ENCODE measurements around the gene PDE4A. TPM values are rescaled to one million over a fixed set of nuclear protein-coding genes. Genes with fewer than 3 reads are reported as not detected.

PDE4A gene
- total RNA-seq, 1 donor from 2014 or later, result 20.0 TPM

GRCh38 chr19:10442698-10443097, 22.4 kb downstream of the PDE4A start:
- H3K36me3 ChIP-seq, result peaks cover 34% of the 10 kb centered on the region
- H3K27me3 ChIP-seq (ENCODE audit: low read depth), result no peaks in the 10 kb centered on the region
- no peak overlapping the region for H3K4me3 ChIP-seq
- TF ChIP-seq CTCF (IDR thresholded peaks at IDR 0.05; ENCODE audit: borderline replicate concordance), result no peak
- H3K27ac ChIP-seq (replicated peaks), result no peak overlapping the region
- no peak for DNase-seq
- no peaks in the 10 kb centered on the region for H3K9me3 ChIP-seq (replicated peaks)
- intact Hi-C loops (cut with micrococcal nuclease), result no loop called here
- no peaks in the 10 kb centered on the region for H3K4me1 ChIP-seq

- intact Hi-C loops (cut with micrococcal nuclease), result no loop called here
These were observed 28.7 kb downstream of the PDE4A start for GRCh38 chr19:10449037-10449436.

GRCh38 chr19:10450191-10450852, 30.0 kb downstream of the PDE4A start:
- Histone ChIP-seq H3K9me3 (replicated peaks) (no peaks in the 10 kb centered on the region), H3K4me1 (no peaks in the 10 kb centered on the region), H3K27ac (replicated peaks) (no peak overlapping the region), H3K36me3 (peaks cover 49% of the 10 kb centered on the region), H3K4me3 (no peak overlapping the region), H3K27me3 (ENCODE audit: low read depth) (no peaks in the 10 kb centered on the region)
- DNase-seq, result no peak
- intact Hi-C loops (cut with micrococcal nuclease), result no loop called here
- no peak for TF ChIP-seq CTCF (IDR thresholded peaks at IDR 0.05; ENCODE audit: borderline replicate concordance)

More at GRCh38 chr19:10449037-10449436, 28.7 kb downstream of the PDE4A start:
- no peaks in the 10 kb centered on the region for H3K27me3 ChIP-seq (ENCODE audit: low read depth)
- DNase-seq, result no peak
- no peaks in the 10 kb centered on the region for H3K4me1 ChIP-seq
- no peaks in the 10 kb centered on the region for H3K9me3 ChIP-seq (replicated peaks)
- TF ChIP-seq CTCF (IDR thresholded peaks at IDR 0.05; ENCODE audit: borderline replicate concordance), result no peak
- H3K4me3 ChIP-seq, result no peak overlapping the region
- H3K36me3 ChIP-seq, result peaks cover 49% of the 10 kb centered on the region
- H3K27ac ChIP-seq (replicated peaks), result no peak overlapping the region

GRCh38 chr19:10450853-10451609, 30.7 kb downstream of the PDE4A start:
- H3K4me3 ChIP-seq, result no peak overlapping the region
- no peak for TF ChIP-seq CTCF (IDR thresholded peaks at IDR 0.05; ENCODE audit: borderline replicate concordance)
- no peak overlapping the region for H3K27ac ChIP-seq (replicated peaks)
- no peaks in the 10 kb centered on the region for H3K9me3 ChIP-seq (replicated peaks)
- H3K36me3 ChIP-seq, result peaks cover 49% of the 10 kb centered on the region
- intact Hi-C loops (cut with micrococcal nuclease), result no loop called here
- no peaks in the 10 kb centered on the region for H3K4me1 ChIP-seq
- no peaks in the 10 kb centered on the region for H3K27me3 ChIP-seq (ENCODE audit: low read depth)
- no peak for DNase-seq

GRCh38 chr19:10452726-10453618, 32.6 kb downstream of the PDE4A start:
- no peaks in the 10 kb centered on the region for H3K27me3 ChIP-seq (ENCODE audit: low read depth)
- H3K27ac ChIP-seq (replicated peaks), result no peak overlapping the region
- no peaks in the 10 kb centered on the region for H3K4me1 ChIP-seq
- no peak for TF ChIP-seq CTCF (IDR thresholded peaks at IDR 0.05; ENCODE audit: borderline replicate concordance)
- H3K4me3 ChIP-seq, result no peak overlapping the region
- no peak for DNase-seq
- intact Hi-C loops (cut with micrococcal nuclease), result no loop called here
- peaks cover 44% of the 10 kb centered on the region for H3K36me3 ChIP-seq
- no peaks in the 10 kb centered on the region for H3K9me3 ChIP-seq (replicated peaks)
